Measurements from ENCODE around the gene GALNT2. TPM values are rescaled to one million over a fixed set of nuclear protein-coding genes. Genes with fewer than 3 reads are reported as not detected.

Gene GALNT2
- total and polyA plus RNA-seq, 10 of the 15 experiments (the other 5 are each of a cell fraction or from before 2014, with no cell fraction given): 0.52 to 27.7 (median 16.3) TPM

DNA sequence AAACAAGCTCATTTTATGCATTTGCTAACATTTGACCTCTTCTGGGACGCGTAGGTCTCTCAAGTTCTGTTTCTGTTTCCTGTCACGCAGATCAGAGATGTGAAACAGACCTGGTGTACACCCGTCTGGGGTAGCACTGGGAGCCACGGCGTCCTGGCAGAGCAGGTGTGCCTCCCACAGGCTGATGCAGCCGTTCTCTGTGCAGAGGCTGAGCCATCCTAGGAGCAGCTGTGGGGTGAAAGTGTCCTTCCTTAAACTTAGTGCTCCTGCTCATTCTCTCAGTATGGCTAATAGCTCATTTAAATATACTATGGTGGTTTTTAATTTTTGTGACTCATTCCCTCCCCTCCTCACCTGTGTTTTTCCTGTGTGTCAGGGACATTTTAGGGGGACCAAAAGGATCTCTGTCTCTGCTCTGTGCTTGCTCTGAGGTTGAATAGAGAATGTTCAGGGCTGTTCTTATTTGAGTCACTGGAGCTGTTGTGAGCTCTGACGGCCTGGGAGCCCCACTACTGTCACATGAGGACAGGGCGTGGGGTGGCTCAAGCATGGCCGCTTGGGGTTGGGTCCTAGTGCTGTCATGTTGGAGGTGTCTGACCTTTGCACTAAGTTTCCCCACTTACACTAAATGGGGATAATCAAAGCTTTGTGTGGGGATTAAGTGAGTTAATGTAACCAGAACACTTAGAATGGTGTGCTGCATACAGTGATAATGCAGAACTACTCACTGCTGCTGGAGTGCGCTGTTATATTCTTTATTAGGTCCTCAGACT, 43.0 kb downstream of the GALNT2 start (continued):
- TF ChIP-seq, protein P1, sequence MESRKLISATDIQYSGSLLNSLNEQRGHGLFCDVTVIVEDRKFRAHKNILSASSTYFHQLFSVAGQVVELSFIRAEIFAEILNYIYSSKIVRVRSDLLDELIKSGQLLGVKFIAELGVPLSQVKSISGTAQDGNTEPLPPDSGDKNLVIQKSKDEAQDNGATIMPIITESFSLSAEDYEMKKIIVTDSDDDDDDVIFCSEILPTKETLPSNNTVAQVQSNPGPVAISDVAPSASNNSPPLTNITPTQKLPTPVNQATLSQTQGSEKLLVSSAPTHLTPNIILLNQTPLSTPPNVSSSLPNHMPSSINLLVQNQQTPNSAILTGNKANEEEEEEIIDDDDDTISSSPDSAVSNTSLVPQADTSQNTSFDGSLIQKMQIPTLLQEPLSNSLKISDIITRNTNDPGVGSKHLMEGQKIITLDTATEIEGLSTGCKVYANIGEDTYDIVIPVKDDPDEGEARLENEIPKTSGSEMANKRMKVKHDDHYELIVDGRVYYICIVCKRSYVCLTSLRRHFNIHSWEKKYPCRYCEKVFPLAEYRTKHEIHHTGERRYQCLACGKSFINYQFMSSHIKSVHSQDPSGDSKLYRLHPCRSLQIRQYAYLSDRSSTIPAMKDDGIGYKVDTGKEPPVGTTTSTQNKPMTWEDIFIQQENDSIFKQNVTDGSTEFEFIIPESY (IDR thresholded peaks at IDR 0.05): no peak
- TF ChIP-seq BMI1 (IDR thresholded peaks at IDR 0.05; ENCODE audit: borderline replicate concordance): no peak
- peak; percentile 83; the same call in 1 of the 2 replicates for TF ChIP-seq GATAD2B (conservative IDR thresholded peaks at IDR 0.05; ENCODE audit: low read depth)
- TF ChIP-seq JUNB (IDR thresholded peaks at IDR 0.05): peak; percentile 94
- peak; percentile 88; the same call in 1 of the 2 replicates for TF ChIP-seq NBN (IDR thresholded peaks at IDR 0.05)
- TF ChIP-seq ESRRA (IDR thresholded peaks at IDR 0.05; ENCODE audit: low read length): no peak
- peak; percentile 86 for TF ChIP-seq TBL1XR1 (IDR thresholded peaks at IDR 0.05; ENCODE audit: low read depth, low read length)
- no peak for TF ChIP-seq HCFC1 (IDR thresholded peaks at IDR 0.05; ENCODE audit: low read length)
- TF ChIP-seq EZH2 (IDR thresholded peaks at IDR 0.05; ENCODE audit: borderline replicate concordance, control insufficient read depth, low read depth, low read length): no peak
- TF ChIP-seq ZBED1 (IDR thresholded peaks at IDR 0.05; ENCODE audit: borderline replicate concordance): peak; percentile 73; the same call in 1 of the 2 replicates
- no peak for TF ChIP-seq ZSCAN29 (IDR thresholded peaks at IDR 0.05)
- TF ChIP-seq, protein P2, sequence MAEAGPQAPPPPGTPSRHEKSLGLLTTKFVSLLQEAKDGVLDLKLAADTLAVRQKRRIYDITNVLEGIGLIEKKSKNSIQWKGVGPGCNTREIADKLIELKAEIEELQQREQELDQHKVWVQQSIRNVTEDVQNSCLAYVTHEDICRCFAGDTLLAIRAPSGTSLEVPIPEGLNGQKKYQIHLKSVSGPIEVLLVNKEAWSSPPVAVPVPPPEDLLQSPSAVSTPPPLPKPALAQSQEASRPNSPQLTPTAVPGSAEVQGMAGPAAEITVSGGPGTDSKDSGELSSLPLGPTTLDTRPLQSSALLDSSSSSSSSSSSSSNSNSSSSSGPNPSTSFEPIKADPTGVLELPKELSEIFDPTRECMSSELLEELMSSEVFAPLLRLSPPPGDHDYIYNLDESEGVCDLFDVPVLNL (IDR thresholded peaks at IDR 0.05; ENCODE audit: low read depth, low read length): no peak
- TF ChIP-seq, protein P3, sequence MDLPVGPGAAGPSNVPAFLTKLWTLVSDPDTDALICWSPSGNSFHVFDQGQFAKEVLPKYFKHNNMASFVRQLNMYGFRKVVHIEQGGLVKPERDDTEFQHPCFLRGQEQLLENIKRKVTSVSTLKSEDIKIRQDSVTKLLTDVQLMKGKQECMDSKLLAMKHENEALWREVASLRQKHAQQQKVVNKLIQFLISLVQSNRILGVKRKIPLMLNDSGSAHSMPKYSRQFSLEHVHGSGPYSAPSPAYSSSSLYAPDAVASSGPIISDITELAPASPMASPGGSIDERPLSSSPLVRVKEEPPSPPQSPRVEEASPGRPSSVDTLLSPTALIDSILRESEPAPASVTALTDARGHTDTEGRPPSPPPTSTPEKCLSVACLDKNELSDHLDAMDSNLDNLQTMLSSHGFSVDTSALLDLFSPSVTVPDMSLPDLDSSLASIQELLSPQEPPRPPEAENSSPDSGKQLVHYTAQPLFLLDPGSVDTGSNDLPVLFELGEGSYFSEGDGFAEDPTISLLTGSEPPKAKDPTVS (IDR thresholded peaks at IDR 0.05; ENCODE audit: low read depth, low read length): no peak
- TF ChIP-seq IRF4 (IDR thresholded peaks at IDR 0.05; ENCODE audit: low read depth, low read length): peak; percentile 87; the same call in 1 of the 2 replicates
- no peak for TF ChIP-seq NFXL1 (IDR thresholded peaks at IDR 0.05; ENCODE audit: borderline replicate concordance)
- no peak for TF ChIP-seq SIX5 (IDR thresholded peaks at IDR 0.05; ENCODE audit: low read depth, low read length, severe bottlenecking)
- TF ChIP-seq FOS (IDR thresholded peaks at IDR 0.05; ENCODE audit: borderline replicate concordance, extremely low read depth, insufficient read length): no peak
- TF ChIP-seq TCF7 (IDR thresholded peaks at IDR 0.05; ENCODE audit: borderline replicate concordance): no peak; the same call in 1 of the 2 replicates
- peak; percentile 86 for TF ChIP-seq NFIC (IDR thresholded peaks at IDR 0.05; ENCODE audit: low read depth, low read length)
- peak; percentile 32 for TF ChIP-seq KLF5 (IDR thresholded peaks at IDR 0.05; ENCODE audit: partially characterized antibody)
- TF ChIP-seq, protein P4, sequence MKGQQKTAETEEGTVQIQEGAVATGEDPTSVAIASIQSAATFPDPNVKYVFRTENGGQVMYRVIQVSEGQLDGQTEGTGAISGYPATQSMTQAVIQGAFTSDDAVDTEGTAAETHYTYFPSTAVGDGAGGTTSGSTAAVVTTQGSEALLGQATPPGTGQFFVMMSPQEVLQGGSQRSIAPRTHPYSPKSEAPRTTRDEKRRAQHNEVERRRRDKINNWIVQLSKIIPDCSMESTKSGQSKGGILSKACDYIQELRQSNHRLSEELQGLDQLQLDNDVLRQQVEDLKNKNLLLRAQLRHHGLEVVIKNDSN (IDR thresholded peaks at IDR 0.05; ENCODE audit: borderline replicate concordance, extremely low read length, insufficient read depth, low read depth, low read length): peak; percentile 48
- TF ChIP-seq YY1 (IDR thresholded peaks at IDR 0.05; ENCODE audit: low read depth, low read length): peak; percentile 90
